CD4-positive, alpha-beta T cell treated with Interleukin-6 at 100 ng/mL for 8 hours (primary cell): ENCODE data around the gene HOXC5.
"Not testable (repeated sequence)": the region's sequence is repeated elsewhere in the genome, so short reads cannot be mapped to it uniquely, and the experiment has no call there.

ENCODE experiments used
- DNase-seq: peaks from one replicate; pipeline ENCODE4 v3.0.0-alpha.2; 2020; ENCODE audit warnings: mixed read lengths, low spot score

HOXC5 gene

GRCh38 chr12:54033980-54034784, 1.3 kb downstream of the HOXC5 start:
- DNase-seq, result no peak

DNA sequence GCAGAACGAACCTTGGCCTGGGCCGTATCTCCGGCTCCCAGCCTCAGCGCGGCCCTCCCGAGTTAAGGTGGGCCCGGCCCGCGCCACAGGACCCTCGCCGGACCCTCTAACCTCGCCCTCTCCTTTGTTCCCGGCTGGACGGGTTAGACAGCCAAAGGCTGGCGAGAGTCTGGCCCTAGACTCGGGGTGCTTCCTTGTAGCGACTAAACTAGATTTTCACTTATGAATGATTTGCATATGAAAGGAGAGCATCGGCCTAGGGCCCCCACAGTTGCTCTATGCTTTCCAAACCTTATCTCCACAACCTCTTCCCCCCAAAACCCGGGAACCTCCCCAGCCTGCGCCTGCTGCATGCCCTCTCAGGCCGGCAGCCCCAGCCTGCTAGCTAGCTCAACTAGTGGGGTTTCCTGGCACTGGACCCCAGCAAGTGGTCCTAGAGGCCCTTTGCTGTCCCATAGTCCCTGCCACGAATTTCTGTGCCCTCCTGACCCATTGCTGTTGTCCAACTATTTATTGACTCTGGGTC, 2.0 kb downstream of the HOXC5 start:
- no peak for DNase-seq

GRCh38 chr12:54035568-54036264, 2.9 kb downstream of the HOXC5 start:
- no peak for DNase-seq

GRCh38 chr12:54036620-54037359, 3.9 kb downstream of the HOXC5 start:
- no peak for DNase-seq

DNA sequence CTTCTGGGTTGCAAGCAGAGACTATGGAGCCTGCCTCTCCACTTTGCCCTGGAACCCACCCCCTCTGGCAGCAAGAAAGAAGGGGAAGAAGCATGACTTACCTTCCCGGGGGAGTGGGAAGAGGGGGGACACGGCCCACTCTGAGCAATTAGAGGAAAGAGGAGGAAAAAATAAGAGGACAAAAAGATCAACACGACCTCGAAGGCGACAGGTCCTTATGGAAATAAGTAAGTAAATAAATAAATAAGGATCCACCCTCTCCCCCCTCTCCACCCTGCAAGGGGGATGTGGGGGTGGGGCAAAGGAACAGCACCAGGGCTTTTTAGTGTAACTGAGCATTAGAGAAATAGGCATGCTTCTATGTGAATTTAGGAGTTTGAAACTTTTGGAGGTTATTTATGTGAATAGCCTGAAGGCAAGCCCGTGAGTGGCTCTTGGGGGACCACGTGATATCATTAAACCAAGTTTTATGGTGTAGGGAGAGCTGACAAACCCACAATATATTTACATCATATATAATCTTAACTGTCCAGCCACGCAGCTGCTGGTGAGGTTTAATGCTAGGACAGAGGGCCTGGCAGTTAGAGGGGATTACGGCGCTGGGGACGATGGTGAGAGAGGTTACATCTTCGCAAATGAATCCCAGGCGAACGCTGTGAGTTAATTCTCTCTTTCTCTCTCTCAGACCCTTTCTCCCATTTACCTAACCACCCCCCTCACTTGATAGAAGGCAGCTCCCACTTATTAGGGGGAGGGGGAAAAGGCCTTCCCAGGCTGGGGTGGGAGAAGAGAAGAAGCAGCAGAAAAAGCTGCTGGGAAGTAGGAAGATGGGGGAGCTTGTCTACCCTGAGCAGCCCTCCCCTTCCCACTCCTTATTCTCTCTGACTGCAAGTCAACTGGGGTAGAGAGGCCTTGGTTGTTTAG, 4.8 kb downstream of the HOXC5 start:
- DNase-seq, result no peak

DNA sequence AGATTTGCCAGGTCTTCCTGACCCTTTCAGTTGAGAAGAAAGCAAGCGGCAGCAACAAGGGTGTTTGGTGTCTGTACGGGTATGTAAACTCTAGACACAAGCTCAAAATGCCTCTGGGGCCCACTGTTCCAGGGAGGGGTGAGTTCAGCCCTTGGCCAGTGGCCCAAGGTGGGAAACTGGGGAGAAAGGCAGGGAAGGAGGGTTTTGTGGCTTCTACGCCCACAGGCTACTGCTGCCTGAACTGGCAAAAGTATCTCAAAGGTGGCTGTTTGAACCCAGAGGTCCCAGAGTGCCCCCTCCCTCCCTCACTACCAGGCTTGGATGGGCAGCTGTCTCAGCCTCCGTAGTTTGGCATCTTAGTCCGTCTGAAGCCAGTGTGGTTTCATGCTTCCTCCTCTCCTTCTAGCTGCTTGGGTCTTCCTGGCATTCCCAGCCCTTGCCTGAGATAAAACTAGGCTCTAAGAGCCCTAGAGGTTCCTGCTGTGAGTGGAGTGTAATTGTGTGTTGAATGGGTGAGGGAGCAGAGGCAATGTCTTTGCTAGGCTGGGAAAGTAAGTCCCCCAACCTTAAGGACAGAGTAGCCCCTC, 5.5 kb downstream of the HOXC5 start:
- no peak for DNase-seq

DNA sequence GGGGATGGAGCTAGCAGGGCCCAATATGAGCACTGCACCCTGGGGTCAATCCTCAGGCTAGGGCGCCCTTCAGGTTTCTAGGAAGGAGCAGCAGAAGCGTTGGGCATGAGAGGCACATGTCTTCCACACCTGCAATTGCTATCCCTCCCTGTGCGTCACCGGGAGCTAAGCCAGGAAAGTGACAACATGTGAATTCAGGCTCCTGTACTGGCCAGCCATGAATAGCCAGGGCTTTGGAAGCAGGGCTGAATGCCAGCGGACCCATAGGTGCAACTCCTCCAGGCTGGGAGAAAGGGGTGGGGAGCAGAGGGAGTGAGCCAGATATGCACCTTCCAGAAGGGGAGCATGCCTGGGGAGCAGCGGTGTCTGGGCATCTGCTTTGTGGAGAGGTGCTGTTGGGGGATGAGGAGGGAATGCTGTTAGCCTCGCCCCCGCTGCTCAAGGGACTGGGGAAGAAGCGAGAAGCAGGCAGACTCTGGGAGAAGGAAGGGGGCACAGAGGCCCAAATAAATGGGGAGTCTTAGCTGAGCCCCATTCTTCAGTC, 6.1 kb downstream of the HOXC5 start:
- DNase-seq, result no peak

GRCh38 chr12:54039417-54040147, 6.7 kb downstream of the HOXC5 start:
- DNase-seq, result no peak

GRCh38 chr12:54040148-54040494, 7.3 kb downstream of the HOXC5 start:
- DNase-seq, result no peak

DNA sequence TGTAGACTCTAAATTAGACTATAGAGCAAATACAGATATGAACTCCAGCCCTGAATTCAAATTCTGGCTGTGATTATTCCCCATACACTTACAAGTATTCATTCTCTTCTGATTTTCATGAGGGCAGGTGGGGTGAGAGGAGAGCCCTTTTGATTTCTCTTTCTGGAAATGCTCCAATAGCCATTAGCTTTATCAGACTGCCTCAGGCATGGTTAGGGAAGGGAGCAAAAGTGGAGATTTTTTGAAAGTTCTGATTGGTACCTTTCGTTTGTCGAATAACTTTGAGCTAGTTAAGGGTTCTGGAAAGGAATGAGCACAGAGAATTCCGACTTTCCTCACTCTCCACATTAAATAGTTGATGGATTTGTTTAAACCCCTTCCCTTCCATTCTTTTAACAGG, 7.8 kb downstream of the HOXC5 start:
- no peak for DNase-seq

GRCh38 chr12:54041097-54041690, 8.3 kb downstream of the HOXC5 start:
- no peak for DNase-seq

DNA sequence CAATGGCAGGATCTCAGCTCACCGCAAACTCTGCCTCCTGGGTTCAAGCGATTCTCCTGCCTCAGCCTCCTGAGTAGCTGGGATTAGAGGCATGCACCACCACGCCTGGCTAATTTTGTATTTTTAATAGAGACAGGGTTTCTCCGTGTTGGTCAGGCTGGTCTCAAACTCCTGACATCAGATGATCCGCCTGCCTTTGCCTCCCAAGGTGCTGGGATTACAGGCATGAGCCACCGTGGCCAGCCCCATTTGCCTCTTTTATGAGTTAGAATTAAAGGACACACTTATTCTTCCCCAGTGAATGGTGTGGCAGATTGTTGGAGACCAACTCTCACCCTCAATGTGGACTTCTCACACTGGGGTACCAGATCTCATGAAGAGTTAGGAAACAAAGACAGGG, 9.2 kb downstream of the HOXC5 start:
- DNase-seq, result not testable (repeated sequence)

GRCh38 chr12:54042970-54043853, 10.4 kb downstream of the HOXC5 start:
- DNase-seq, result no peak

- no peak for DNase-seq
Measured at GRCh38 chr12:54044425-54045103, 11.7 kb downstream of the HOXC5 start.

DNA sequence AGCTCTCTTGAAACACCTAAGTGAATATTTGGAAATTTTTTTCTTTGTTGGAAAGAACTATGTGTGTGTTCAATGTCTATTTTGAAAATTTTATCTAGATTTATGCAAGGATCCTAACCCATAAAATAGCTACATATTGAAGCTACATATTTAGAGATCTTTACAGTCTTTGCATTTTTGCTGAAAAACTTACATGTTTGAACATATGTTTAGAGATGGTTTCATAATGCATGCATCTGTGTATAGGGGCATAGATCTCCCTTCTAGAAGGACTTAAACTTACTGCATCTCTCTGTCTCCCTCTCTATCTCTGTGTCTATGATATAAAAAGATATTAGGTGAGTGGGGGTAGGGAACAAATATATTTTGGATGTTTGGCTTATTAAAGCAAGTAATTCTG, 12.6 kb downstream of the HOXC5 start:
- DNase-seq, result no peak

GRCh38 chr12:54045868-54046521, 13.1 kb downstream of the HOXC5 start:
- no peak for DNase-seq

GRCh38 chr12:54046809-54047159, 13.9 kb downstream of the HOXC5 start:
- no peak for DNase-seq
